Measurements from ENCODE around the gene MUC21. TPM values are rescaled to one million over a fixed set of nuclear protein-coding genes. Genes with fewer than 3 reads are reported as not detected.
A peak's percentile ranks its signal among the peaks of the same experiment; 100 is the strongest.

Gene MUC21
- total RNA-seq, 1 experiment from 2014 or later, result not detected

GRCh38 chr6:30938730-30939129 is 44.8 kb upstream of the MUC21 start:
- no TSS peak for BruUV-seq (replicated peaks)
- no peaks in the 10 kb centered on the region for H3K36me3 Mint-ChIP-seq (ENCODE audit: insufficient read depth, unreplicated experiment)
- peaks cover 23% of the 10 kb centered on the region for H3K4me1 ChIP-seq
- no peaks in the 10 kb centered on the region for H3K27me3 ChIP-seq (replicated peaks; ENCODE audit: control insufficient read depth, insufficient read depth, low read length)
- peaks cover 31% of the 10 kb centered on the region for H3K4me1 Mint-ChIP-seq (ENCODE audit: low read depth, unreplicated experiment)
- H3K36me3 ChIP-seq (ENCODE audit: control insufficient read depth, insufficient read depth, low read length), result no peaks in the 10 kb centered on the region
- H3K27me3 Mint-ChIP-seq (ENCODE audit: insufficient read depth, unreplicated experiment), result no peaks in the 10 kb centered on the region
- no peak overlapping the region for H3K4me3 ChIP-seq (ENCODE audit: low read depth, low read length)
- ChIA-PET CTCF (interaction anchor here (1.2 kb wide), 1 partner anchor 141 kb away, joined by 3 read pairs; no protein-coding TSS in a partner anchor), POLR2A (no interaction called here)
- H3K4me3 Mint-ChIP-seq (ENCODE audit: unreplicated experiment), result no peak overlapping the region
- H3K27ac Mint-ChIP-seq (ENCODE audit: unreplicated experiment), result no peak overlapping the region
- H3K9me3 Mint-ChIP-seq (ENCODE audit: unreplicated experiment), result no peaks in the 10 kb centered on the region
- H3K9me3 ChIP-seq, result no peaks in the 10 kb centered on the region
- no peak for DNase-seq
- TF ChIP-seq CTCF (IDR thresholded peaks at IDR 0.05; ENCODE audit: insufficient read depth in 1 of 2, low read depth in 1 of 2, low read length in 1 of 2, severe bottlenecking in 1 of 2, unreplicated experiment in 1 of 2), result no peak
- intact Hi-C loops (cut with micrococcal nuclease; ENCODE audit: unreplicated experiment), result no loop called here

- POLR2A ChIA-PET, result no interaction called here
- Mint-ChIP-seq H3K36me3 (ENCODE audit: insufficient read depth, unreplicated experiment) (no peaks in the 10 kb centered on the region), H3K27ac (ENCODE audit: unreplicated experiment) (no peak overlapping the region), H3K4me3 (ENCODE audit: unreplicated experiment) (no peak overlapping the region), H3K27me3 (ENCODE audit: insufficient read depth, unreplicated experiment) (no peaks in the 10 kb centered on the region), H3K9me3 (ENCODE audit: unreplicated experiment) (no peaks in the 10 kb centered on the region), H3K4me1 (ENCODE audit: low read depth, unreplicated experiment) (peaks cover 31% of the 10 kb centered on the region)
- no peak for DNase-seq
- BruUV-seq (replicated peaks), result no TSS peak
- intact Hi-C loops (cut with micrococcal nuclease; ENCODE audit: unreplicated experiment), result no loop called here
- H3K27me3 ChIP-seq (replicated peaks; ENCODE audit: control insufficient read depth, insufficient read depth, low read length), result no peaks in the 10 kb centered on the region
- CTCF ChIA-PET, result interaction anchor here (1.2 kb wide), 1 partner anchor 140 kb away, joined by 3 read pairs; no protein-coding TSS in a partner anchor
- TF ChIP-seq CTCF (IDR thresholded peaks at IDR 0.05; ENCODE audit: insufficient read depth in 1 of 2, low read depth in 1 of 2, low read length in 1 of 2, severe bottlenecking in 1 of 2, unreplicated experiment in 1 of 2), result no peak
- peaks cover 23% of the 10 kb centered on the region for H3K4me1 ChIP-seq
- H3K36me3 ChIP-seq (ENCODE audit: control insufficient read depth, insufficient read depth, low read length), result no peaks in the 10 kb centered on the region
- no peak overlapping the region for H3K4me3 ChIP-seq (ENCODE audit: low read depth, low read length)
- no peaks in the 10 kb centered on the region for H3K9me3 ChIP-seq
Measured at GRCh38 chr6:30939473-30939872, 44.0 kb upstream of the MUC21 start.

GRCh38 chr6:30940361-30940986 is 43.0 kb upstream of the MUC21 start, which contains the start of gene MUCL3:
Gene MUCL3 (plus strand): TSS chr6:30940973. CDS start chr6:30941000, 27 bp downstream.
- no peak for TF ChIP-seq CTCF (IDR thresholded peaks at IDR 0.05; ENCODE audit: insufficient read depth in 1 of 2, low read depth in 1 of 2, low read length in 1 of 2, severe bottlenecking in 1 of 2, unreplicated experiment in 1 of 2)
- Mint-ChIP-seq H3K27me3 (ENCODE audit: insufficient read depth, unreplicated experiment) (no peaks in the 10 kb centered on the region), H3K36me3 (ENCODE audit: insufficient read depth, unreplicated experiment) (no peaks in the 10 kb centered on the region), H3K9me3 (ENCODE audit: unreplicated experiment) (no peaks in the 10 kb centered on the region), H3K27ac (ENCODE audit: unreplicated experiment) (peak within 1 kb of the TSS; percentile 80), H3K4me1 (ENCODE audit: low read depth, unreplicated experiment) (peaks cover 31% of the 10 kb centered on the region), H3K4me3 (ENCODE audit: unreplicated experiment) (no peak within 1 kb of the TSS)
- intact Hi-C loops (cut with micrococcal nuclease; ENCODE audit: unreplicated experiment), result no loop called here
- H3K4me1 ChIP-seq, result peaks cover 23% of the 10 kb centered on the region
- H3K9me3 ChIP-seq, result no peaks in the 10 kb centered on the region
- no peaks in the 10 kb centered on the region for H3K27me3 ChIP-seq (replicated peaks; ENCODE audit: control insufficient read depth, insufficient read depth, low read length)
- DNase-seq, result no peak
- H3K36me3 ChIP-seq (ENCODE audit: control insufficient read depth, insufficient read depth, low read length), result no peaks in the 10 kb centered on the region
- ChIA-PET POLR2A (interaction anchor here (0.5 kb wide), 2 partner anchors 100 to 152 kb away, joined by 3 to 6 read pairs; no protein-coding TSS in a partner anchor), CTCF (interaction anchor here (0.5 to 0.7 kb wide), 3 partner anchors 19 to 147 kb away, joined by 3 to 5 read pairs (median 3); partner anchors contain the start of gene DDR1)
- BruUV-seq (replicated peaks), result no TSS peak
- H3K4me3 ChIP-seq (ENCODE audit: low read depth, low read length), result no peak within 1 kb of the TSS

All from Caco-2 (cell line).